Lower leg skin (tissue), 3 donors: Measurements from ENCODE around the gene SPIRE2.

Experiments used
- POLR2A ChIP-seq, 2 donors: fragments of 450-650 bp; IDR thresholded peaks; one replicate each; pipeline ENCODE4 v1.6.1; 2016 to 2017; ENCODE audit warnings: antibody characterized with exemption in 2 of 2, mild to moderate bottlenecking in 1 of 2, moderate library complexity in 1 of 2
- TF ChIP-seq, protein P1 (sequence below), 3 donors: fragments of 450-650 bp; IDR thresholded peaks; one replicate each; pipeline ENCODE4 v1.5.1; 2016; ENCODE audit warnings: antibody characterized with exemption in 3 of 3, mild to moderate bottlenecking in 3 of 3, moderate library complexity in 2 of 3

DNA sequence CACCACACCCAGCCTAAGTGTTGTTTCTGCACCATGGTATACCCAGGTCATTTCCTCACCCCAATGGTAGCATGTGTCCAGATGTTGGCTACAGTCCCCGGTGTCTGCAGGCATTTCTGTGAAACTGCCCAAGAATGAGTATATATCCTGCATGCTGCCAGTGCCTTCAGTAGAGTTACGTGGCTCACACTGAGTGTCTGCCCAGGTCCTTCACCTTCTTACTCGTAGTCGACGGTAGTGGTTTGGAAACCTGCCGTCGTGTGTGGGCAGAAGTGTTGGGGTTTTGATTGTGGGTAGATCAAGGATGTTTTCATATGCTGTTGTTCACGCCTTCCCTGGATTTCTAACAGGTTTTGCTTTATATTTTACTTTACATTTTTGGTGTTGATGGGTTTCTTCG, 61.9 kb downstream of the SPIRE2 start:
- TF ChIP-seq, protein P1, sequence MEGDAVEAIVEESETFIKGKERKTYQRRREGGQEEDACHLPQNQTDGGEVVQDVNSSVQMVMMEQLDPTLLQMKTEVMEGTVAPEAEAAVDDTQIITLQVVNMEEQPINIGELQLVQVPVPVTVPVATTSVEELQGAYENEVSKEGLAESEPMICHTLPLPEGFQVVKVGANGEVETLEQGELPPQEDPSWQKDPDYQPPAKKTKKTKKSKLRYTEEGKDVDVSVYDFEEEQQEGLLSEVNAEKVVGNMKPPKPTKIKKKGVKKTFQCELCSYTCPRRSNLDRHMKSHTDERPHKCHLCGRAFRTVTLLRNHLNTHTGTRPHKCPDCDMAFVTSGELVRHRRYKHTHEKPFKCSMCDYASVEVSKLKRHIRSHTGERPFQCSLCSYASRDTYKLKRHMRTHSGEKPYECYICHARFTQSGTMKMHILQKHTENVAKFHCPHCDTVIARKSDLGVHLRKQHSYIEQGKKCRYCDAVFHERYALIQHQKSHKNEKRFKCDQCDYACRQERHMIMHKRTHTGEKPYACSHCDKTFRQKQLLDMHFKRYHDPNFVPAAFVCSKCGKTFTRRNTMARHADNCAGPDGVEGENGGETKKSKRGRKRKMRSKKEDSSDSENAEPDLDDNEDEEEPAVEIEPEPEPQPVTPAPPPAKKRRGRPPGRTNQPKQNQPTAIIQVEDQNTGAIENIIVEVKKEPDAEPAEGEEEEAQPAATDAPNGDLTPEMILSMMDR (IDR thresholded peaks at IDR 0.05) = no peak
- no peak for TF ChIP-seq POLR2A (IDR thresholded peaks at IDR 0.05)
